ENCODE measurements around the gene ZDHHC20.

Gene ZDHHC20

GRCh38 chr13:21330126-21330861, 128.8 kb downstream of the ZDHHC20 start:
- no peak for TF ChIP-seq CTCF (conservative IDR thresholded peaks at IDR 0.05; ENCODE audit: low read depth, low read length)
- DNase-seq (ENCODE audit: low read depth), result no peak

GRCh38 chr13:21328836-21329477, 130.1 kb downstream of the ZDHHC20 start:
- no peak overlapping the region for H3K4me3 ChIP-seq (ENCODE audit: low read length)
- no peak for TF ChIP-seq CTCF (conservative IDR thresholded peaks at IDR 0.05; ENCODE audit: low read depth, low read length)
- DNase-seq (ENCODE audit: low read depth), result no peak

More at GRCh38 chr13:21330126-21330861, 128.8 kb downstream of the ZDHHC20 start:
- no peak overlapping the region for H3K4me3 ChIP-seq (ENCODE audit: low read length)

DNA sequence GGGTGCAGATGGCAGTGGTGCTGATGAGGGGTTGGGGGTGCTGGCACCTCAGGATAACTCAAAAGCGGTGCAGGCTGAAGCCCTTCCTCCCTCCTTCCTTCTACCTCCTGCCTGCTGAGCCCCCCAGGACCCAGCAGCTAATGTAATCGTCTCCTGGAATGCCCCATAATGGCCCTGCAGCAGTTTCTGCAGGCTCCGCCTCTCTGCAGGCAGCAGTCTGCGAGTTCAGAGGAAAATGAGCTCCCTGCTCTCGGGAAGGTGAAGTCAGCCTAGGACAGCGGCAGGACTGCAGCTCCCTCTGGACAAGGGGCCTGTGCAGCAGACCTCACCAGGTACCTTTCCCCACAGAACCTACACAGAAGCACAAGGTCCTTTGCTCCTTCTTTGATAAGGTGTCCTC, 130.9 kb downstream of the ZDHHC20 start:
- no peak for DNase-seq (ENCODE audit: low read depth)

GRCh38 chr13:21326155-21327031, 132.7 kb downstream of the ZDHHC20 start:
- peak overlapping the region; percentile 44 for H3K4me3 ChIP-seq (ENCODE audit: low read length)
- peak; percentile 40 for DNase-seq (ENCODE audit: low read depth)
- no peak for TF ChIP-seq CTCF (conservative IDR thresholded peaks at IDR 0.05; ENCODE audit: low read depth, low read length)

More for the DNA sequence above, 130.9 kb downstream of the ZDHHC20 start:
- TF ChIP-seq CTCF (conservative IDR thresholded peaks at IDR 0.05; ENCODE audit: low read depth, low read length), result no peak
- no peak overlapping the region for H3K4me3 ChIP-seq (ENCODE audit: low read length)

GRCh38 chr13:21324803-21325202, 134.3 kb downstream of the ZDHHC20 start:
- H3K4me3 ChIP-seq (ENCODE audit: low read length), result no peak overlapping the region
- no peak for TF ChIP-seq CTCF (conservative IDR thresholded peaks at IDR 0.05; ENCODE audit: low read depth, low read length)
- no peak for DNase-seq (ENCODE audit: low read depth)

- DNase-seq (ENCODE audit: low read depth), result no peak
- no peak for TF ChIP-seq CTCF (conservative IDR thresholded peaks at IDR 0.05; ENCODE audit: low read depth, low read length)
- no peak overlapping the region for H3K4me3 ChIP-seq (ENCODE audit: low read length)
These were observed 136.1 kb downstream of the ZDHHC20 start for GRCh38 chr13:21322988-21323387.

Data from retinal pigment epithelial cell (primary cell).